ENCODE data around the gene TGFBR2.

TGFBR2 gene

GRCh38 chr3:30604093-30604492, 2.3 kb upstream of the TGFBR2 start:
- DNase-seq = no peak

GRCh38 chr3:30604558-30604957, 1.8 kb upstream of the TGFBR2 start:
- DNase-seq = no peak

GRCh38 chr3:30605005-30605404, 1.4 kb upstream of the TGFBR2 start:
- DNase-seq = no peak

- no peak for DNase-seq
Measured at GRCh38 chr3:30605706-30606300, 598 bp upstream of the TGFBR2 start.

GRCh38 chr3:30607032-30607833, 832 bp downstream of the TGFBR2 start:
- DNase-seq = no peak

- no peak for DNase-seq
Measured at GRCh38 chr3:30608598-30608947, 2.2 kb downstream of the TGFBR2 start.

GRCh38 chr3:30609930-30610701, 3.7 kb downstream of the TGFBR2 start:
- DNase-seq = no peak

- DNase-seq = no peak
Measured at GRCh38 chr3:30610702-30611368, 4.4 kb downstream of the TGFBR2 start.

- DNase-seq = no peak
Measured at GRCh38 chr3:30611613-30612436, 5.4 kb downstream of the TGFBR2 start.

GRCh38 chr3:30612437-30613132, 6.2 kb downstream of the TGFBR2 start:
- no peak for DNase-seq

GRCh38 chr3:30613133-30613825, 6.9 kb downstream of the TGFBR2 start:
- DNase-seq = no peak

- DNase-seq = no peak
Measured at GRCh38 chr3:30614373-30614772, 8.0 kb downstream of the TGFBR2 start.

- no peak for DNase-seq
Measured at GRCh38 chr3:30614943-30615342, 8.5 kb downstream of the TGFBR2 start.

GRCh38 chr3:30615615-30616346, 9.4 kb downstream of the TGFBR2 start:
- no peak for DNase-seq

GRCh38 chr3:30616347-30617027, 10.1 kb downstream of the TGFBR2 start:
- DNase-seq = no peak

GRCh38 chr3:30617069-30617468, 10.7 kb downstream of the TGFBR2 start:
- DNase-seq = no peak

GRCh38 chr3:30617653-30618052, 11.3 kb downstream of the TGFBR2 start:
- no peak for DNase-seq

- no peak for DNase-seq
Measured at GRCh38 chr3:30618526-30618925, 12.1 kb downstream of the TGFBR2 start.

- no peak for DNase-seq
Measured at GRCh38 chr3:30619318-30619717, 12.9 kb downstream of the TGFBR2 start.
